Mucosa of rectum (tissue), 2 donors: ENCODE results near the gene ZNF618.

Experiments
- H3K27ac ChIP-seq, 2 donors: one replicate each; pipeline ENCODE4 v1.7.0; 2013; ENCODE audit warnings: inconsistent platforms in 2 of 2, low read depth in 2 of 2, low read length in 2 of 2
- H3K27me3 ChIP-seq, 2 donors: one replicate each; pipeline ENCODE4 v1.7.0; 2013; ENCODE audit warnings: low read length in 2 of 2; ENCODE audit not compliant: control insufficient read depth in 2 of 2, insufficient read depth in 2 of 2
- H3K36me3 ChIP-seq, 2 donors: one replicate each; pipeline ENCODE4 v1.7.0; 2013; ENCODE audit warnings: low read length in 2 of 2; ENCODE audit not compliant: control insufficient read depth in 2 of 2, insufficient read depth in 2 of 2
- H3K4me1 ChIP-seq, 2 donors: one replicate each; pipeline ENCODE4 v1.7.0; 2013; ENCODE audit warnings: low read length in 2 of 2, mild to moderate bottlenecking in 1 of 2; ENCODE audit not compliant: control insufficient read depth in 2 of 2, insufficient read depth in 2 of 2
- H3K4me3 ChIP-seq, 2 donors: one replicate each; pipeline ENCODE4 v1.7.0; 2013; ENCODE audit warnings: low read length in 2 of 2
- H3K9ac ChIP-seq, 2 donors: one replicate each; pipeline ENCODE4 v1.7.0; 2013; ENCODE audit warnings: low read length in 2 of 2, low read depth in 1 of 2, mild to moderate bottlenecking in 1 of 2
- H3K9me3 ChIP-seq, 2 donors: one replicate each; pipeline ENCODE4 v1.7.0; 2013; ENCODE audit warnings: low read length in 2 of 2; ENCODE audit not compliant: control insufficient read depth in 2 of 2
- donor health status: healthy.
- donor health status: Normal muscosa, but diverticular disease.

Gene ZNF618

GRCh38 chr9:113930390-113930783 lies 54.3 kb downstream of the ZNF618 start:
- no peak overlapping the region for H3K27ac ChIP-seq
- no peaks in the 10 kb centered on the region for H3K9me3 ChIP-seq
- no peaks in the 10 kb centered on the region for H3K36me3 ChIP-seq
- no peak overlapping the region for H3K9ac ChIP-seq
- H3K4me1 ChIP-seq = no peaks in the 10 kb centered on the region
- no peak overlapping the region for H3K4me3 ChIP-seq
- H3K27me3 ChIP-seq = no peaks in the 10 kb centered on the region

DNA sequence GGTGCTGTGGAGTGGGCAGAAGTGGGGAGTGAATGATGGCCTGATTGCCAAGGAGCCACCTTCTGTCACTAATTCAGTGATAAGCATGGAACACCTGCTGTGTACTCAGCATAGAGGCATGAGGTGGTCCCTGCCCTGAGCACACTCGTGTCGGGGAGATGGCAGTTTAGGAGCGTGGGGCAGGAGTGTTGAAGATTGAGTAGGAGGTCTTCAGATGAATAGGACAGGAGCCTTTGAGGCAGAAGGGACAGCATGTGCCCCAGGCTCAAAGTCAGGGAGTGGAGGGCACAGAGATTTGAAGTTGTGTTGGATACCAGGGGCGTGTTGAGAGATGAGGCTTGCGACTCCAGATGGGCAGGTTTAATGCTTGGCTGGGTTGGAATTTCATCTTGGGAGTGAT lies 55.0 kb downstream of the ZNF618 start:
- Histone ChIP-seq H3K27ac (no peak overlapping the region), H3K36me3 (no peaks in the 10 kb centered on the region), H3K4me3 (no peak overlapping the region), H3K4me1 (no peaks in the 10 kb centered on the region), H3K9me3 (no peaks in the 10 kb centered on the region), H3K9ac (no peak overlapping the region), H3K27me3 (no peaks in the 10 kb centered on the region)

- H3K36me3 ChIP-seq = no peaks in the 10 kb centered on the region
- no peak overlapping the region for H3K27ac ChIP-seq
- H3K27me3 ChIP-seq = no peaks in the 10 kb centered on the region
- H3K4me1 ChIP-seq = no peaks in the 10 kb centered on the region
- H3K9ac ChIP-seq = no peak overlapping the region
- H3K4me3 ChIP-seq = no peak overlapping the region
- H3K9me3 ChIP-seq = no peaks in the 10 kb centered on the region
Measured at GRCh38 chr9:113931777-113932176, 55.7 kb downstream of the ZNF618 start.

DNA sequence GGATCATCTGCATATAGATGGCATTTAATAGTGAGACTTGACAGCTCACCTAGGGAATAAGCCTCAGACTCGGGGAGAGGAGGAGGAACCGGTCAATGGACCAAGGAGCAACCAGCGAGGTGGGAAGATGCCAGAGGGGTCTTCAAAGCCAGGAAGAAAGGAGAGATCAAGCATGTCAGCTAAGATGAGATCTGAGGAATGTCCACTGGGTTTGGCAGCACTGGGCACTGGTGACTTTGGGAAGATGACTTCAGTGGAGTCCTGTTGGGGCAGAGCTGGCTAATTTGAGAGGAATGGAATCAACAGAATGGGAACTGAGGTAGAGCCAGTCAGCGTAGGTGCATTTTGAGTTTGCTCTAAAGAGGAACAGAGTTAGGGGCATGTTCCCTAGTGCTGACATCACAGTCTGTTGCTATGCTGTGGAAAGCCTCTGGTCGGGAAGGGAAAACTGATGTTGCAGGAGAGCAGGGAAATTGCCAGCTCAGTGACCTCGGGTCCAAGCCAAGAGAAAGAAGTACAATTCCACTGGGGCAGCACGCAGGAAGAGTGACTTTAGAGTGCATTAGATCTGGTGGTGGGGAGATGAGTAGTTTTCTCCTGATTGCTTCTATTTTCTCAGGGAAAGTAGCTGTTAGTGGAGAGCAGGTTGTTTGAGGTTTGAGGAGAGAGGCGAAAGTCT lies 56.9 kb downstream of the ZNF618 start:
- Histone ChIP-seq H3K9ac (no peak overlapping the region), H3K27ac (no peak overlapping the region), H3K4me1 (no peaks in the 10 kb centered on the region), H3K9me3 (no peaks in the 10 kb centered on the region), H3K4me3 (no peak overlapping the region), H3K27me3 (no peaks in the 10 kb centered on the region), H3K36me3 (no peaks in the 10 kb centered on the region)

- Histone ChIP-seq H3K27ac (no peak overlapping the region), H3K9me3 (no peaks in the 10 kb centered on the region), H3K27me3 (no peaks in the 10 kb centered on the region), H3K9ac (no peak overlapping the region), H3K4me3 (no peak overlapping the region), H3K4me1 (no peaks in the 10 kb centered on the region), H3K36me3 (no peaks in the 10 kb centered on the region)
Measured at GRCh38 chr9:113933671-113934070, 57.6 kb downstream of the ZNF618 start.

DNA sequence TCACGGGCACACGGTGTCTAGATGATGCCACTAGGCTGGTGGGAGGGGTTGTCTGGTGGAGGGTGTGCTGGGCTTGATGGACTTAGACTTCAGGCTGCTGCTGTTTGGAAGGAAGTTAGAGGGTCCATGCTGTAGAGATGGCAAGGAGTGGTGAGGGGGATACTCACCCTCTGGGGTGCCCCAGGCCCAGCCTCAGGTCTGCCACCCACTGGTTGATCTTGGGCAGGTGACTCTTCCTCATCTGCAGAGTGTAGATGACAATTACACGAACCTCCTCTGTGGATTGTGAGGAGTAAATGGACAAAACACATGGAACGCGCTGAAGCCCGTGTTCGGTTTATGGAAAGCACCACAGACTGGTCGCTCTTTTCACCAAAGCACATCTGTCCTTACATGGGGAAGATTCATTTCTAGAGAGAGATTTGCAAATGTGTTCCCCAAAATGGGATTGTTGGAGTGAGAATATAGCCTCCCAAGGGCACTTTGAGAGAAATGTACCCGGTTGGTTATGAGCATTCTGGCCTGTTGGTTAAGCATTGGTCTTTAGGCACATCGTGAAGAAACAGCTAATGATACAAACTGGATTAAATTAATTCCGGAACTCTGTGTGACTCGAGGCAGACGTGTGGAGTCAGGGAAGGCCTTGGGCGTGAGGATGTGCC lies 58.2 kb downstream of the ZNF618 start:
- no peaks in the 10 kb centered on the region for H3K4me1 ChIP-seq
- no peaks in the 10 kb centered on the region for H3K36me3 ChIP-seq
- H3K9me3 ChIP-seq = no peaks in the 10 kb centered on the region
- H3K27me3 ChIP-seq = no peaks in the 10 kb centered on the region
- H3K4me3 ChIP-seq = no peak overlapping the region
- H3K9ac ChIP-seq = no peak overlapping the region
- no peak overlapping the region for H3K27ac ChIP-seq

DNA sequence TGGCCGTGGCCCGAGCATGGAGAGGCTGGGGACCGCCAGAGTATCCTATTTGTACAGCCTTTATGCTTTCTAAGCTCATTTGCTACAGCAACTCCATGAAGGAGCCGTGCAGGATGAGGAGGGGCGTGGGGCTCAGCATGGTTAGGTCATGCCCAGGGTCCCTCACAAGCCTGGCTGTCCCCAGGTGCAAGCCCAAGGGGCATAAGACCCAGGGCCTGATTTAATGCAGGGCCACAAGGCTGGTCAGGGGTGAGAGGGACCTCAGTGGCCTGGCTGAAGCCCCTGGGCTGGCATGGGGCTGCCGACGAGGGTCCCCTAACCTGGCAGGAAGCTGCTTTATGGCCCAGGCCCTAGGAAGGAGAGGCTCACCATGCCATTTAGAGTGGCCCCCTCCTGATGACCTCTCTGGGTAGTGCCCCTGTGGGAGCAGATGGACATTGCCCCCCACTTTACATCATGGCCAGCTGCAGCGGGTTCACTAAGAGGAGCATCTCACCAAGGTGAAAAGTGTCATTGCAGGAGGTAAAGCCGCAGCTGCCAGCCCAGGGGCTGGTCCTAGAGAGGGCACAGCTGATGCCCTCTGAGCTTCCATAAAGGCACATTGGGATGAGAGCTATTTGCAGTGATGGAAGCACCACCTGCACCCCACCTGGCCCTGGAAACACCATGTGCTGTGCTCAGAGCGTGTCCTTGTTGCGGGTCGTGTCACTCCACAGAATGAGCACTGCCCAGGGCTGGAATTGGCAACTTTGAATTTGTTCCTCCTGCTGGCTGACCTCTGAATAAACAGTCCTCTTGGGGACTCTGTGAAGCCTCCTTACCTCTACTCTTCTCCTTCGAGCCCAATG lies 58.9 kb downstream of the ZNF618 start:
- no peaks in the 10 kb centered on the region for H3K36me3 ChIP-seq
- H3K4me3 ChIP-seq = no peak overlapping the region
- no peaks in the 10 kb centered on the region for H3K27me3 ChIP-seq
- no peak overlapping the region for H3K9ac ChIP-seq
- no peak overlapping the region for H3K27ac ChIP-seq
- H3K9me3 ChIP-seq = no peaks in the 10 kb centered on the region
- no peaks in the 10 kb centered on the region for H3K4me1 ChIP-seq

GRCh38 chr9:113935677-113936380 lies 59.7 kb downstream of the ZNF618 start:
- Histone ChIP-seq H3K27ac (no peak overlapping the region), H3K9me3 (no peaks in the 10 kb centered on the region), H3K27me3 (no peaks in the 10 kb centered on the region), H3K4me1 (no peaks in the 10 kb centered on the region), H3K36me3 (no peaks in the 10 kb centered on the region), H3K9ac (no peak overlapping the region), H3K4me3 (no peak overlapping the region)

- no peak overlapping the region for H3K4me3 ChIP-seq
- H3K27me3 ChIP-seq = no peaks in the 10 kb centered on the region
- no peak overlapping the region for H3K9ac ChIP-seq
- no peaks in the 10 kb centered on the region for H3K9me3 ChIP-seq
- H3K27ac ChIP-seq = no peak overlapping the region
- H3K4me1 ChIP-seq = no peaks in the 10 kb centered on the region
- H3K36me3 ChIP-seq = no peaks in the 10 kb centered on the region
Measured at GRCh38 chr9:113940077-113940476, 64.0 kb downstream of the ZNF618 start.

DNA sequence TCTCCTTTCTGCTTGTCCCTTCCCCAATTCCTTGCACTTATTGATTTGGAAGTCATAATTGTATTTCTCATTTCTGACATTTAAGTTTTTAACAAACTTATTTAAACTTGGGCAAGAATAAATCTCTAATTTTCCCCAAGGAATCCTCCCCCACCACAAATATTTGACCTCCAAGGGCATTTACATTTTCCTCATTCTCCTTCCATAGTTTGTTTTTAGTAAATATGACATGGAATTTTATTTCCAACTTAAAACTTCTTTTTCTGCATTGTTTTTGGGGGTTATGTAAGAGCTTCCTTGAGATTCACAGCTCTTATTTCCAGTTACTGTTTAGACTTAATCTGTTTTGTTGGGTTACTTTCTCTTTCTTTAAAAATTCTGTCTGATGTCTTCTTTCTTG lies 64.9 kb downstream of the ZNF618 start:
- H3K9me3 ChIP-seq = no peaks in the 10 kb centered on the region
- no peak overlapping the region for H3K9ac ChIP-seq
- no peak overlapping the region for H3K27ac ChIP-seq
- no peak overlapping the region for H3K4me3 ChIP-seq
- H3K27me3 ChIP-seq = no peaks in the 10 kb centered on the region
- no peaks in the 10 kb centered on the region for H3K4me1 ChIP-seq
- no peaks in the 10 kb centered on the region for H3K36me3 ChIP-seq
